HepG2 (cell line): ENCODE results near the gene CSNK1D. TPM values are rescaled to one million over a fixed set of nuclear protein-coding genes. Genes with fewer than 3 reads are reported as not detected.

Experiments used
- AHR ChIP-seq: IDR thresholded peaks from 2 replicates; pipeline ENCODE4 v1.6.1; 2018; ENCODE audit warnings: missing genetic modification reagents, missing compliant biosample characterization
- ATF7-NPFF ChIP-seq: sonication (generic); formaldehyde crosslinking; IDR thresholded peaks from 2 replicates; pipeline ENCODE4 v1.8.1; 2023; ENCODE audit warnings: mild to moderate bottlenecking, low read depth, missing genetic modification reagents, moderate library complexity
- EP300 ChIP-seq, 3 experiments: sonication (generic) in 1 of 3; formaldehyde crosslinking in 1 of 3; IDR thresholded peaks; 2 replicates each; pipeline versions ENCODE4 v1.5.1 to v1.6.1; 2011 to 2020; ENCODE audit warnings: low read depth in 2 of 3, low read length in 2 of 3, borderline replicate concordance in 1 of 3, improper control_type of control experiment in 1 of 3, mild to moderate bottlenecking in 1 of 3, missing genetic modification reagents in 1 of 3, moderate library complexity in 1 of 3
- FOXA1 ChIP-seq, 2 experiments: fragments of 450-650 bp in 1 of 2; sonication (generic) in 1 of 2; formaldehyde crosslinking in 1 of 2; IDR thresholded peaks; 2 replicates each; pipeline versions ENCODE4 v1.4.0 to v1.6.1; 2016 to 2020; ENCODE audit warnings: missing genetic modification reagents in 1 of 2
- KDM5B ChIP-seq: sonication (generic); formaldehyde crosslinking; IDR thresholded peaks from 2 replicates; pipeline ENCODE4 v1.4.0; 2020; ENCODE audit warnings: missing genetic modification reagents, mild to moderate bottlenecking, borderline replicate concordance
- PAX8 ChIP-seq: sonication (generic); formaldehyde crosslinking; IDR thresholded peaks from 2 replicates; pipeline ENCODE4 v1.8.0; 2022; ENCODE audit warnings: mild to moderate bottlenecking, missing genetic modification reagents, borderline replicate concordance
- POLR2G ChIP-seq: fragments of 200-400 bp; formaldehyde crosslinking; IDR thresholded peaks from 2 replicates; pipeline ENCODE4 v1.6.1; 2018; ENCODE audit warnings: mild to moderate bottlenecking, low read depth, low read length, moderate library complexity
- RFX3 ChIP-seq: IDR thresholded peaks from 2 replicates; pipeline ENCODE4 v1.6.1; 2016; ENCODE audit warnings: missing biosample characterization, missing genetic modification reagents
- SYNCRIP ChIP-seq: fragments of 200-400 bp; formaldehyde crosslinking; IDR thresholded peaks from 2 replicates; pipeline ENCODE4 v1.6.1; 2018; ENCODE audit warnings: mild to moderate bottlenecking, low read depth, low read length; ENCODE audit not compliant: insufficient read depth
- TOPORS ChIP-seq: sonication (generic); formaldehyde crosslinking; IDR thresholded peaks from 2 replicates; pipeline ENCODE4 v1.8.0; 2023; ENCODE audit warnings: mild to moderate bottlenecking, missing genetic modification reagents
- XRCC5 ChIP-seq: fragments of 200-400 bp; formaldehyde crosslinking; optimal IDR thresholded peaks from 2 replicates; pipeline ENCODE3; 2017; ENCODE audit warnings: mild to moderate bottlenecking, low read length
- ZNF33B ChIP-seq: sonication (generic); formaldehyde crosslinking; IDR thresholded peaks from 2 replicates; pipeline ENCODE4 v1.5.1; 2020; ENCODE audit warnings: mild to moderate bottlenecking, missing genetic modification reagents
- ZNF550 ChIP-seq: sonication (generic); formaldehyde crosslinking; IDR thresholded peaks from 2 replicates; pipeline ENCODE4 v1.4.0; 2020; ENCODE audit warnings: mild to moderate bottlenecking, missing genetic modification reagents, borderline replicate concordance
- ZNF567 ChIP-seq: sonication (generic); formaldehyde crosslinking; IDR thresholded peaks from 2 replicates; pipeline ENCODE4 v1.8.1; 2023; ENCODE audit warnings: mild to moderate bottlenecking, missing genetic modification reagents, borderline replicate concordance
- ZNF569 ChIP-seq: sonication (generic); formaldehyde crosslinking; IDR thresholded peaks from 2 replicates; pipeline ENCODE4 v1.5.0; 2020; ENCODE audit warnings: mild to moderate bottlenecking, missing genetic modification reagents, moderate library complexity, borderline replicate concordance
- ZNF790 ChIP-seq: sonication (generic); formaldehyde crosslinking; IDR thresholded peaks from 2 replicates; pipeline ENCODE4 v1.8.0; 2022; ENCODE audit warnings: missing genetic modification reagents, mild to moderate bottlenecking, borderline replicate concordance
- ZNF883 ChIP-seq: sonication (generic); formaldehyde crosslinking; IDR thresholded peaks from 2 replicates; pipeline ENCODE4 v1.5.1; 2020; ENCODE audit warnings: mild to moderate bottlenecking, missing genetic modification reagents; ENCODE audit errors: not compliant biosample characterization
- polyA plus RNA-seq, 8 experiments: library from polyadenylated mRNA; depleted of rRNA in 3 of 8; stranded (reverse) in 7 of 8; unstranded in 1 of 8; fragments of >200 nt; fragmentation: Illumina TruSeq in 4 of 8; extraction: Trizol in 4 of 8; gene quantifications; 2 replicates each; pipeline versions ENCODE4 v1.2.1 to v1.2.3, GENCODE V29; 2011 to 2016; ENCODE audit warnings: low read depth in 4 of 8, missing spikeins in 1 of 8, mixed read lengths in 1 of 8; ENCODE audit not compliant: insufficient read depth in 1 of 8
- total RNA-seq, 5 experiments: library from RNA; depleted of rRNA; stranded (reverse); fragments of >200 nt; fragmentation: Illumina TruSeq; extraction: Trizol; gene quantifications; 2 replicates each; pipeline ENCODE4 v1.2.3, GENCODE V29; 2016; ENCODE audit warnings: low read depth in 1 of 5
- TF ChIP-seq, protein P1 (sequence below): IDR thresholded peaks from 2 replicates; pipeline ENCODE4 v1.6.1; 2016
- TF ChIP-seq, protein P2 (sequence below): sonication (generic); formaldehyde crosslinking; IDR thresholded peaks from 2 replicates; pipeline ENCODE4 v1.5.1; 2020; ENCODE audit warnings: mild to moderate bottlenecking, missing genetic modification reagents, borderline replicate concordance

CSNK1D gene
- total and polyA plus RNA-seq, 2 of the 13 experiments (the other 11 are each of a cell fraction or from before 2014, with no cell fraction given), result 31.5 to 128 TPM

DNA sequence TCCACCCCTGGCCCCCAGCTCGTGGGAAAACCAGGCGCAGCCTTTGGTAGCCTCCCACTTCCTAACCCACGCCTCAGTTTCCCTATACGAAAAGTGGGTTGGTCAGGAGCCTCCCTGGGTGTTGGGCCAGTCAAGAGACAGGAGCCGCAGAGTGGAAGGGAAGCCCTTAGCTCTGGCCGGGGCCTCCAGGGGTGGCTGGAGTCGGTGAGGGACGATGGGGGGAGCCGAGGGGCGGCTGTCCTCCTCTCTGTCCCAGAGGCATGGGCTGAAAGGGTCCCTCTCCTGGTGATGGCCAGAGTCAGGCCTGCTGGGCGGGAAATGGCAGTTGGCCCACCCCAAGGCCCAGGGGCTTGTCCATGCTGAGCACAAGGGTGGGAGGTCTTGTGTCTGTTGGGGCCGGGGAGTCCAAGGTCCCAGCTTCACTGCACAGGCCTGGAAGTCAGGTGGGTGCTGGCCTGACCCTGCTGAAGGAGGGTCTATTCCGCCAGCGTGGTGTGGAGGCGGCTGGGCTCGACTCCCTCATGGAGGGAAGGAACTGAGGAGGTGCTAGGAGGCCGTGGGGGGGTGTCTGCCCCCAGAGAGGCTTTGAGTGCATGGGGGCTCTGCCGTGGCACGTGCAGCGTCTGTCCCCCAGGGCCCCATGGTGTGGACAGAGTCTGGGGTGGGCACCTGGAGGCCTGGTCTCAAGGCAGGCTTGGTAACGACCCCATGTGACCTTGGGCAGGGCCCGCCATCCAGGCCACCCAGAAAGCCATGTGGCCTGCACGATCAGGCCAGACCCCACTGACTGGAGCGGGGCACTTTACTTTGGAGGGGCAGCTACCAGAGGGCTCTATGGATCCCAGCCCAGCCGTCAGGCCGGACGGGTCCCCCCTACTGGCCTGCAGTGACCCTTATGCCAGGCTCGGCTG lies 43.5 kb downstream of the CSNK1D start (continued):
- TF ChIP-seq EP300 (IDR thresholded peaks at IDR 0.05; ENCODE audit: low read depth in 2 of 2, low read length in 2 of 2) (no peak), EP300 (CRISPR knock-in tag; IDR thresholded peaks at IDR 0.05; ENCODE audit: borderline replicate concordance) (0 out of 2 replicates have a peak, but pooled peaks have one; percentile 12), PAX8 (CRISPR knock-in tag) (no peak), ZNF569 (CRISPR knock-in tag) (0 out of 2 replicates have a peak, but pooled peaks have one; percentile 40), ZNF33B (CRISPR knock-in tag) (no peak), ZNF550 (CRISPR knock-in tag) (no peak), AHR (CRISPR knock-in tag) (0 out of 2 replicates have a peak, but pooled peaks have one; percentile 38), ZNF567 (CRISPR knock-in tag) (no peak), ZNF883 (CRISPR knock-in tag) (peak; percentile 85), KDM5B (0 out of 2 replicates have a peak, but pooled peaks have one; percentile 13), TOPORS (CRISPR knock-in tag) (no peak; the same call in 1 of the 2 replicates), FOXA1 (IDR thresholded peaks at IDR 0.05) (no peak), FOXA1 (CRISPR knock-in tag; IDR thresholded peaks at IDR 0.05) (no peak), XRCC5 (no peak), ZNF790 (CRISPR knock-in tag) (no peak; the same call in 1 of the 2 replicates), SYNCRIP (no peak), POLR2G (peak; percentile 65), ATF7-NPFF (peak; percentile 13; the same call in 1 of the 2 replicates), RFX3 (CRISPR knock-in tag) (no peak)
- TF ChIP-seq, protein P1, sequence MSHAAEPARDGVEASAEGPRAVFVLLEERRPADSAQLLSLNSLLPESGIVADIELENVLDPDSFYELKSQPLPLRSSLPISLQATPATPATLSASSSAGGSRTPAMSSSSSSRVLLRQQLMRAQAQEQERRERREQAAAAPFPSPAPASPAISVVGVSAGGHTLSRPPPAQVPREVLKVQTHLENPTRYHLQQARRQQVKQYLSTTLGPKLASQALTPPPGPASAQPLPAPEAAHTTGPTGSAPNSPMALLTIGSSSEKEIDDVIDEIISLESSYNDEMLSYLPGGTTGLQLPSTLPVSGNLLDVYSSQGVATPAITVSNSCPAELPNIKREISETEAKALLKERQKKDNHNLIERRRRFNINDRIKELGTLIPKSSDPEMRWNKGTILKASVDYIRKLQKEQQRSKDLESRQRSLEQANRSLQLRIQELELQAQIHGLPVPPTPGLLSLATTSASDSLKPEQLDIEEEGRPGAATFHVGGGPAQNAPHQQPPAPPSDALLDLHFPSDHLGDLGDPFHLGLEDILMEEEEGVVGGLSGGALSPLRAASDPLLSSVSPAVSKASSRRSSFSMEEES, result no peak
- TF ChIP-seq, protein P2, sequence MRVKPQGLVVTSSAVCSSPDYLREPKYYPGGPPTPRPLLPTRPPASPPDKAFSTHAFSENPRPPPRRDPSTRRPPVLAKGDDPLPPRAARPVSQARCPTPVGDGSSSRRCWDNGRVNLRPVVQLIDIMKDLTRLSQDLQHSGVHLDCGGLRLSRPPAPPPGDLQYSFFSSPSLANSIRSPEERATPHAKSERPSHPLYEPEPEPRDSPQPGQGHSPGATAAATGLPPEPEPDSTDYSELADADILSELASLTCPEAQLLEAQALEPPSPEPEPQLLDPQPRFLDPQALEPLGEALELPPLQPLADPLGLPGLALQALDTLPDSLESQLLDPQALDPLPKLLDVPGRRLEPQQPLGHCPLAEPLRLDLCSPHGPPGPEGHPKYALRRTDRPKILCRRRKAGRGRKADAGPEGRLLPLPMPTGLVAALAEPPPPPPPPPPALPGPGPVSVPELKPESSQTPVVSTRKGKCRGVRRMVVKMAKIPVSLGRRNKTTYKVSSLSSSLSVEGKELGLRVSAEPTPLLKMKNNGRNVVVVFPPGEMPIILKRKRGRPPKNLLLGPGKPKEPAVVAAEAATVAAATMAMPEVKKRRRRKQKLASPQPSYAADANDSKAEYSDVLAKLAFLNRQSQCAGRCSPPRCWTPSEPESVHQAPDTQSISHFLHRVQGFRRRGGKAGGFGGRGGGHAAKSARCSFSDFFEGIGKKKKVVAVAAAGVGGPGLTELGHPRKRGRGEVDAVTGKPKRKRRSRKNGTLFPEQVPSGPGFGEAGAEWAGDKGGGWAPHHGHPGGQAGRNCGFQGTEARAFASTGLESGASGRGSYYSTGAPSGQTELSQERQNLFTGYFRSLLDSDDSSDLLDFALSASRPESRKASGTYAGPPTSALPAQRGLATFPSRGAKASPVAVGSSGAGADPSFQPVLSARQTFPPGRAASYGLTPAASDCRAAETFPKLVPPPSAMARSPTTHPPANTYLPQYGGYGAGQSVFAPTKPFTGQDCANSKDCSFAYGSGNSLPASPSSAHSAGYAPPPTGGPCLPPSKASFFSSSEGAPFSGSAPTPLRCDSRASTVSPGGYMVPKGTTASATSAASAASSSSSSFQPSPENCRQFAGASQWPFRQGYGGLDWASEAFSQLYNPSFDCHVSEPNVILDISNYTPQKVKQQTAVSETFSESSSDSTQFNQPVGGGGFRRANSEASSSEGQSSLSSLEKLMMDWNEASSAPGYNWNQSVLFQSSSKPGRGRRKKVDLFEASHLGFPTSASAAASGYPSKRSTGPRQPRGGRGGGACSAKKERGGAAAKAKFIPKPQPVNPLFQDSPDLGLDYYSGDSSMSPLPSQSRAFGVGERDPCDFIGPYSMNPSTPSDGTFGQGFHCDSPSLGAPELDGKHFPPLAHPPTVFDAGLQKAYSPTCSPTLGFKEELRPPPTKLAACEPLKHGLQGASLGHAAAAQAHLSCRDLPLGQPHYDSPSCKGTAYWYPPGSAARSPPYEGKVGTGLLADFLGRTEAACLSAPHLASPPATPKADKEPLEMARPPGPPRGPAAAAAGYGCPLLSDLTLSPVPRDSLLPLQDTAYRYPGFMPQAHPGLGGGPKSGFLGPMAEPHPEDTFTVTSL (CRISPR knock-in tag), result 0 out of 2 replicates have a peak, but pooled peaks have one; percentile 33
